ENCODE results near the gene MYBBP1A.
"Not testable (repeated sequence)": the region's sequence is repeated elsewhere in the genome, so short reads cannot be mapped to it uniquely, and the experiment has no call there.

MYBBP1A gene, protein sequence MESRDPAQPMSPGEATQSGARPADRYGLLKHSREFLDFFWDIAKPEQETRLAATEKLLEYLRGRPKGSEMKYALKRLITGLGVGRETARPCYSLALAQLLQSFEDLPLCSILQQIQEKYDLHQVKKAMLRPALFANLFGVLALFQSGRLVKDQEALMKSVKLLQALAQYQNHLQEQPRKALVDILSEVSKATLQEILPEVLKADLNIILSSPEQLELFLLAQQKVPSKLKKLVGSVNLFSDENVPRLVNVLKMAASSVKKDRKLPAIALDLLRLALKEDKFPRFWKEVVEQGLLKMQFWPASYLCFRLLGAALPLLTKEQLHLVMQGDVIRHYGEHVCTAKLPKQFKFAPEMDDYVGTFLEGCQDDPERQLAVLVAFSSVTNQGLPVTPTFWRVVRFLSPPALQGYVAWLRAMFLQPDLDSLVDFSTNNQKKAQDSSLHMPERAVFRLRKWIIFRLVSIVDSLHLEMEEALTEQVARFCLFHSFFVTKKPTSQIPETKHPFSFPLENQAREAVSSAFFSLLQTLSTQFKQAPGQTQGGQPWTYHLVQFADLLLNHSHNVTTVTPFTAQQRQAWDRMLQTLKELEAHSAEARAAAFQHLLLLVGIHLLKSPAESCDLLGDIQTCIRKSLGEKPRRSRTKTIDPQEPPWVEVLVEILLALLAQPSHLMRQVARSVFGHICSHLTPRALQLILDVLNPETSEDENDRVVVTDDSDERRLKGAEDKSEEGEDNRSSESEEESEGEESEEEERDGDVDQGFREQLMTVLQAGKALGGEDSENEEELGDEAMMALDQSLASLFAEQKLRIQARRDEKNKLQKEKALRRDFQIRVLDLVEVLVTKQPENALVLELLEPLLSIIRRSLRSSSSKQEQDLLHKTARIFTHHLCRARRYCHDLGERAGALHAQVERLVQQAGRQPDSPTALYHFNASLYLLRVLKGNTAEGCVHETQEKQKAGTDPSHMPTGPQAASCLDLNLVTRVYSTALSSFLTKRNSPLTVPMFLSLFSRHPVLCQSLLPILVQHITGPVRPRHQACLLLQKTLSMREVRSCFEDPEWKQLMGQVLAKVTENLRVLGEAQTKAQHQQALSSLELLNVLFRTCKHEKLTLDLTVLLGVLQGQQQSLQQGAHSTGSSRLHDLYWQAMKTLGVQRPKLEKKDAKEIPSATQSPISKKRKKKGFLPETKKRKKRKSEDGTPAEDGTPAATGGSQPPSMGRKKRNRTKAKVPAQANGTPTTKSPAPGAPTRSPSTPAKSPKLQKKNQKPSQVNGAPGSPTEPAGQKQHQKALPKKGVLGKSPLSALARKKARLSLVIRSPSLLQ (N-terminal part only)

DNA sequence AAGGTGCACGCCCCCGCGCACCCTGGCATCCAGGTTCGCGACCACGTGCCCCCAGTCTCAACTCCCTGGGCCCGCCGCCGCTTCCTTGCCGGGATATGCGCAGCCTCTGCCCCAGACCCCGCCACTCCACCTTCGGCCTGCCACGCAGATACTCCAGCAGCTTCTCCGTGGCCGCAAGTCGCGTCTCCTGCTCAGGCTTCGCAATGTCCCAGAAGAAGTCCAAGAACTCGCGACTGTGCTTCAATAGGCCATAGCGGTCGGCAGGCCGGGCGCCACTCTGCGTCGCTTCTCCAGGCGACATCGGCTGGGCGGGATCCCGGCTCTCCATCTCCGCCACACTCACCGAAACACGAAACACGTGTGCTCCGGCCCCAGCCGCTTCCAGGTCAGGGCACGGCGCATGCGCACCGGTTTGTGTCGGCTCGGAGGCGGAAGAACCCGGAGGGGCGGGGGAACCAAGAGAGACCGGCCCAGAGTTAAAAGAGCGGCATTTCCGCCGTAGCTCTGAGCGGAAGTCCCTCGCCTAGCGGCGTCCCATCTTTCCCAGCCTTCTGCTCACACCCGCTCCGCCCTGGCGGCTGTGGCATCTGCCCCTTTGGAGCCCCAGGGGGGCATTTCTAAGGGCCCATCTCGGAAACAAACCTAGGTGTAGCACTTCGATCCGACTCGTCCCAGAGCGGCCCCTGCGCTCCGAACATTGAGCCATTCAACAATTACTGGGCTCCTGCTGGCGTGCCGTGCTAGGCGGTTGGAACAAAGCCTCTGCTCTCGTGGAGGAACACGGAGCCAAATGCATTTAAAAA lies at the start of gene MYBBP1A:
Gene MYBBP1A, minus strand, starts transcription at position 388 of the 803 bp plus-strand sequence. Its CDS starts 60 bp downstream, at position 328.
- Histone ChIP-seq H3K4me1 (ENCODE audit: control insufficient read depth, insufficient read depth, low read length) (peaks cover 24% of the 10 kb centered on the region), H3K27me3 (ENCODE audit: control insufficient read depth in 1 of 2, insufficient read depth in 2 of 2, low read length in 2 of 2) (no peaks in the 10 kb centered on the region), H3K9me3 (ENCODE audit: control insufficient read depth in 2 of 2, low read length in 2 of 2) (no peaks in the 10 kb centered on the region), H3K27ac (ENCODE audit: low read length) (peak within 1 kb of the TSS; percentile 58), H3K4me3 (ENCODE audit: low read length in 2 of 2) (peak within 1 kb of the TSS; percentile 94 to 97), H3K36me3 (ENCODE audit: control insufficient read depth in 2 of 2, insufficient read depth in 2 of 2, low read length in 2 of 2) (peaks cover 12 to 22% of the 10 kb centered on the region in 2 donors), H3K9ac (ENCODE audit: low read length in 2 of 2) (peak within 1 kb of the TSS; percentile 79 to 92)

DNA sequence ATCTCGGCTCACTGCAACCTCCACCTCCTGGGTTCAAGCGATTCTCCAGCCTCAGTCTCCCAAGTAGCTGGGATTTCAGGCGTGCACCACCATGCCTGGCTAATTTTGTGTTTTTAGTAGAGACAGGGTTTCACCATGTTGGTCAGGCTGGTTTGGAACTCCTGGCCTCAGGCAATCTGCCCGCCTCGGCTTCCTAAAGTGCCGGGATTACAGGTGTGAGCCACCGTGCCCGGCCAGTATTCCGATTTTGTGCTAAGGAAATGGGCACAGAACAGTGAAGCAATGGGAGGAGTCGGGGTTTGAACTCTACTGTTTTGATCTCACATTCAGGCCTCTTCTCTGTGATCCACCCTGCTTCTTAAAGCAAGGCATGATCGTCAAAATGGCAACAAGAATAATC lies 49.6 kb upstream of the MYBBP1A start:
- not testable (repeated sequence) for H3K4me3 ChIP-seq (ENCODE audit: low read length in 2 of 2); H3K4me1 ChIP-seq (ENCODE audit: control insufficient read depth, insufficient read depth, low read length); H3K27me3 ChIP-seq (ENCODE audit: control insufficient read depth in 1 of 2, insufficient read depth in 2 of 2, low read length in 2 of 2); H3K27ac ChIP-seq (ENCODE audit: low read length); H3K9me3 ChIP-seq (ENCODE audit: control insufficient read depth in 2 of 2, low read length in 2 of 2); H3K9ac ChIP-seq (ENCODE audit: low read length in 2 of 2); H3K36me3 ChIP-seq (ENCODE audit: control insufficient read depth in 2 of 2, insufficient read depth in 2 of 2, low read length in 2 of 2)

DNA sequence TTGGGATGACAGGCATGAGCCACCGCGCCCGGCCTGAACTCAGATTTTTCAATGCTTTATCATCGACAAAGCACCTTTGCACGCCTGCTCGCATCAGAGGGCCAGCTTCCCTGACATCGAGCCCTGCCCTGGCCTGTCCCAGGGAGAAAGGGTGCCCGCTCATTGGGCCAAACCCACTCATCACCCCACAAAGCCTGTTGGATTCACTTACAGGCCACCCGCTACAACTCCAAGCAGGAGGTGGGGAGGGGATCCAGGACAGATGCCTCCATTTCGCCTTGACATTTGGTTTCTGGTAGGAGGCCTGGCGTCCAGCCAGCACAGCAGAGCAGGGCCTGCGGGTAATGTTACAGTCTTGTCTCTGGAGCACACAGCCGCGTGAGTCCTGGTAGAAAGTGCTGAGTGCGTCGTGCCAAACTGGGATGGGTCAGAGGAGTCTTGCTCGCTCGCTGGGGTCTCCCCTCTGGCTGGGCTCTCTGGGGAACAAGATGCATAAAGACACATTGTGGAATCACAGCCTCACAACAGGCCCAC lies 49.0 kb upstream of the MYBBP1A start:
- no peaks in the 10 kb centered on the region for H3K36me3 ChIP-seq (ENCODE audit: control insufficient read depth in 2 of 2, insufficient read depth in 2 of 2, low read length in 2 of 2)
- H3K27me3 ChIP-seq (ENCODE audit: control insufficient read depth in 1 of 2, insufficient read depth in 2 of 2, low read length in 2 of 2): peaks cover 0 to 5% of the 10 kb centered on the region in 2 donors
- H3K9ac ChIP-seq (ENCODE audit: low read length in 2 of 2): no peak overlapping the region
- H3K4me1 ChIP-seq (ENCODE audit: control insufficient read depth, insufficient read depth, low read length): peaks cover 10% of the 10 kb centered on the region
- no peak overlapping the region for H3K4me3 ChIP-seq (ENCODE audit: low read length in 2 of 2)
- H3K9me3 ChIP-seq (ENCODE audit: control insufficient read depth in 2 of 2, low read length in 2 of 2): no peaks in the 10 kb centered on the region
- H3K27ac ChIP-seq (ENCODE audit: low read length): no peak overlapping the region

DNA sequence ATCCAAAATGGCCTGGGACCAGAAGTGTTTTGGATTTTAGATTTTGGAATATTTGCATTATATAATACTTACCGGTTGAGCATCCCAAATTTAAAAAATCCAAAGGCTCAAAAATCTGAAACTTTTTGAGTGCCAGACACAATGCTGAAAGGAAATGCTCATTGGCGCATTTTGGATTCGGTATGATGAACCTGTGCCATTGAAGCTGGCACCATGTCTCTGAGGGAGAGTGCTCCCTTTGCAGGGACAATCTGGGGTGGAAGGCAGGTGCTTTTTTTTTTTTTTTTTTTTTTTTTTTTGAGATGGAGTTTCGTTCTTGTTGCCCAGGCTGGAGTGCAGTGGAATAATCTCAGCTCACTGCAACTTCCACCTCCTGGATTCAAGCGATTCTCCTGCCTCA lies 46.9 kb upstream of the MYBBP1A start:
- Histone ChIP-seq H3K36me3 (ENCODE audit: control insufficient read depth in 2 of 2, insufficient read depth in 2 of 2, low read length in 2 of 2) (no peaks in the 10 kb centered on the region), H3K27ac (ENCODE audit: low read length) (no peak overlapping the region), H3K9ac (ENCODE audit: low read length in 2 of 2) (no peak overlapping the region), H3K9me3 (ENCODE audit: control insufficient read depth in 2 of 2, low read length in 2 of 2) (no peaks in the 10 kb centered on the region), H3K4me1 (ENCODE audit: control insufficient read depth, insufficient read depth, low read length) (peaks cover 10% of the 10 kb centered on the region), H3K4me3 (ENCODE audit: low read length in 2 of 2) (no peak overlapping the region), H3K27me3 (ENCODE audit: control insufficient read depth in 1 of 2, insufficient read depth in 2 of 2, low read length in 2 of 2) (peaks cover 0 to 5% of the 10 kb centered on the region in 2 donors)

DNA sequence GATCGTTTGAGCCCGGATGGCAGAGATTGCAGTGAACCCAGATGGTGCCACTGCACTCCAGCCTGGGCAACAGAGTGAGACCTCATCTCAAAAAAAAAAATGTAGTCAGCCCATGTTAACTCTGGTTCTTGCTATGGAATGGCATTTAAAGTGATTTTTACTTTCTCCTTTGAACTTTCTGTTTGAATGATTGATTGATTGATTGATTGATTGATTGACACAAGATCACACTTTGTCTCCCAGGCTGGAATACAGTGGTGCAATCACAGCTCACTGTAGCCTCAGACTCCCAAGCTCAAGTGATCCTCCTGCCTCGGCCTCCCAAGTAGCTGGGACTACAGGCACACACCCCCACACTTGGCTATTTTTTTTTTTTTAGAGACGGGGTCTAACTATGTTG lies 46.1 kb upstream of the MYBBP1A start:
- Histone ChIP-seq H3K27ac (ENCODE audit: low read length) (no peak overlapping the region), H3K36me3 (ENCODE audit: control insufficient read depth in 2 of 2, insufficient read depth in 2 of 2, low read length in 2 of 2) (no peaks in the 10 kb centered on the region), H3K9ac (ENCODE audit: low read length in 2 of 2) (no peak overlapping the region), H3K4me3 (ENCODE audit: low read length in 2 of 2) (no peak overlapping the region), H3K4me1 (ENCODE audit: control insufficient read depth, insufficient read depth, low read length) (peaks cover 10% of the 10 kb centered on the region), H3K27me3 (ENCODE audit: control insufficient read depth in 1 of 2, insufficient read depth in 2 of 2, low read length in 2 of 2) (peaks cover 0 to 5% of the 10 kb centered on the region in 2 donors), H3K9me3 (ENCODE audit: control insufficient read depth in 2 of 2, low read length in 2 of 2) (no peaks in the 10 kb centered on the region)

DNA sequence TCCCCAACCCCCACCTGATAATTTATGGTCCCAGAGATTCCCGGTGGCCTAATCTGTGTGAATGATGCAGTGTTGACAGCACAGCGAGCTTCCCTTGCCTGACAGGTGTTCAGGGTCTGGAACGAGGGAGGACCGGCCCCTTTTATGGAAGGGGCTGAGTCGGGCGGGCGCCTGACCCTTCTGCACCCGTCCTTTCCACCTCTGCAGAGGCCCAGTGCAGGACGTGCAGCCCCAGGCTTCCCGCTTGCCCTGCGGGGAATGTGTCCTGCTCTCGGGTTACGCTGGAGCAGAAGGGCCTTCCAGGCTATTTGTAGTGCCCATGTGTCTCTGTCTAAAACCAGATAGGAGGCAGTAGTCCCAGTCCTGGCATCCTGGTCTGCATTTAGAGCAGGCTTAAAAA lies 45.4 kb upstream of the MYBBP1A start:
- H3K9ac ChIP-seq (ENCODE audit: low read length in 2 of 2): no peak overlapping the region
- H3K36me3 ChIP-seq (ENCODE audit: control insufficient read depth in 2 of 2, insufficient read depth in 2 of 2, low read length in 2 of 2): no peaks in the 10 kb centered on the region
- H3K9me3 ChIP-seq (ENCODE audit: control insufficient read depth in 2 of 2, low read length in 2 of 2): no peaks in the 10 kb centered on the region
- H3K4me1 ChIP-seq (ENCODE audit: control insufficient read depth, insufficient read depth, low read length): peaks cover 10% of the 10 kb centered on the region
- H3K4me3 ChIP-seq (ENCODE audit: low read length in 2 of 2): no peak overlapping the region
- peaks cover 0 to 5% of the 10 kb centered on the region in 2 donors for H3K27me3 ChIP-seq (ENCODE audit: control insufficient read depth in 1 of 2, insufficient read depth in 2 of 2, low read length in 2 of 2)
- no peak overlapping the region for H3K27ac ChIP-seq (ENCODE audit: low read length)

DNA sequence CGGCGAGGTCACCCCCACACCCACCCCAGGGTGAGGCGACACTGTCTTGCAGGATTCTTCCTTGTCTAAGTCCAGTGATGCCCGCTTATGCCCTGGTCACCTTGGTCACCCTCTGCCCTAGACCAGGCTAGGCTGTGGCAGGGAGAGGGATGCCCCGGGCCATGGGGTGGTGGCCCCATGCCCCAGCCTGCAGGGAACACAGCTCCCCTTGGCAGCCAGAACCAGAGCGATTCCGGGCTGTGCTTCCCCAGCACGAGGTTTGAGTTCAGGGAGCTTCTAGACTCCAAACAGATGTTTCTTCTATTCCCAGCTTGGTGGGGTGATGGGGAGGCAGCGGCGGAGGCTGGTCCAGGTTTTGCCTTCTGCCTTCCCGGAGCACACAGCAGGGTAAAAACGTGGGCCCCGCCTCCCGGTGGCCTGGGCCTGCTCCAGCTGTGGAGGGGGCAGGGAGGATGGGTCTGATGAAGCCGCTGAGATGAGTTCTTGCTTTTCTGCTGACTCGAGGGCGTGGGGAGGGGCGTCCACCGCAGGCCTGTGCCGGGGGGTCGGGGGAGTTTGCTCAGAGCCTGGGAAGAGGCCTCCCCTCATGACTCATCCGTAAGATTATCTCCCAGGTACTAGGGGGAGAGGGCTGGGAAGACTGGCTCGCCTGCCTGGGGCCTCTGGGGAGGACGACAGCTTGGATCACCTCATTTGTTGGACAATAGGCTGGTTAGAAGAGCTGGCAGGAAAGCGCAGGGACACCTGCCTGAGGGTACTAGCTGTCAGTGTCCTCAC lies 44.5 kb upstream of the MYBBP1A start:
- H3K36me3 ChIP-seq (ENCODE audit: control insufficient read depth in 2 of 2, insufficient read depth in 2 of 2, low read length in 2 of 2): no peaks in the 10 kb centered on the region
- no peaks in the 10 kb centered on the region for H3K9me3 ChIP-seq (ENCODE audit: control insufficient read depth in 2 of 2, low read length in 2 of 2)
- no peak overlapping the region for H3K4me3 ChIP-seq (ENCODE audit: low read length in 2 of 2)
- peaks cover 10% of the 10 kb centered on the region for H3K4me1 ChIP-seq (ENCODE audit: control insufficient read depth, insufficient read depth, low read length)
- no peak overlapping the region for H3K9ac ChIP-seq (ENCODE audit: low read length in 2 of 2)
- peaks cover 0 to 5% of the 10 kb centered on the region in 2 donors for H3K27me3 ChIP-seq (ENCODE audit: control insufficient read depth in 1 of 2, insufficient read depth in 2 of 2, low read length in 2 of 2)
- no peak overlapping the region for H3K27ac ChIP-seq (ENCODE audit: low read length)

DNA sequence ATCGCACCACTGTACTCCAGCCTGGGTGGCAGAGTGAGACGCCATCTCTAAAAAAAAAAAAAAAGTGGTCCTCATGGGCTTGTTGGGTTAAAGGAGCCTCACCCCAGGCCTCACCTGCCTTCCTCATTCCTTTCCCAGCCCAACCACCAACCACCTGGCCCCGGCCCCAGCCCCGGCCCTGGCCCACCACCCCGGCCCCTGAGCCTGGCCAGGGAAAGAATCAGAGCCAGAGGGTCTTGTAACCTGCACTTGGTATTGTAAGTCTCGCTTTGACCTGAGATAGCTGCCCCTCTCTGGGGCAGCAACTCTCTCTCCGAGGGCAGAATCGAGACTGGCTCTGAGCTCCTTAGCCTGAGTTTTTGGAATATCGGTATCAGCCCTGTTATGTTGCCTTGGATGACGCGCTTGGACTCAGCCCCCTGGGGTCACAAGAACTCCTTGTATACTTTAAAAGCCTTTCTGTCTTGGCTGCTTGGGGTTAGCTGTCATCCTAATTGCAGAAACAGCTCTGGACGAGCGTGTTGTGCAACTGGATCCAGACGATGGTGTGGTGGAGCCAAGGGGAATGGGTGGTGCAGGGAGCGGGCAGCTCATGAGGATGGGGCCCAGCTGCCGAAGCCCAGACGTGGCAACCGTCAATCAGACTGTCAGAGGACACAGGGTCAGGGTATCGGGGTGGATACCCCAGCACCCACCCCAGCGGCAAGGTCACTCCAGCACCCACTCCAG lies 43.8 kb upstream of the MYBBP1A start:
- Histone ChIP-seq H3K27ac (ENCODE audit: low read length) (no peak overlapping the region), H3K4me1 (ENCODE audit: control insufficient read depth, insufficient read depth, low read length) (peaks cover 6% of the 10 kb centered on the region), H3K9me3 (ENCODE audit: control insufficient read depth in 2 of 2, low read length in 2 of 2) (no peaks in the 10 kb centered on the region), H3K9ac (ENCODE audit: low read length in 2 of 2) (no peak overlapping the region), H3K4me3 (ENCODE audit: low read length in 2 of 2) (no peak overlapping the region), H3K27me3 (ENCODE audit: control insufficient read depth in 1 of 2, insufficient read depth in 2 of 2, low read length in 2 of 2) (peaks cover 0 to 5% of the 10 kb centered on the region in 2 donors), H3K36me3 (ENCODE audit: control insufficient read depth in 2 of 2, insufficient read depth in 2 of 2, low read length in 2 of 2) (no peaks in the 10 kb centered on the region)

DNA sequence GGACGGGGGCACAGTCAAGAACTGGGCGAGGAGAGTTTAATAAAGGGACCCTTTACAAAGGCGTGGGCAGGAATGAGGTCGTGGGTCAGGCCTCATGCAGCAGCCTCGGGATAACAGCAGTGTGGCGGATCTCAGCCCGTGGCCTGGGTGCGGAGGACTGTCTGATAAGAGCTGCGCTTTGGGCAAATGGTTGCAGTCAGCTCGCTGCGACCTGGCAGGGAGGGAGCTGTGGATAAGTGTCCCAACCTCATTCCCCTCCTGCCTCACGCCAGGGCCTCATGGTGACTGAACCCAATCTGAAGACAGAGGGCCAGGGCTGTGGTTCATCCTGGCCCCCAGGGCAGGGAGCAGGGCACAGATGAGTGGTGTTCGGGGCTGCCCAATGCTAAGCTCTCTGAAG lies 42.8 kb upstream of the MYBBP1A start:
- H3K27me3 ChIP-seq (ENCODE audit: control insufficient read depth in 1 of 2, insufficient read depth in 2 of 2, low read length in 2 of 2): peaks cover 0 to 5% of the 10 kb centered on the region in 2 donors
- H3K27ac ChIP-seq (ENCODE audit: low read length): no peak overlapping the region
- no peak overlapping the region for H3K9ac ChIP-seq (ENCODE audit: low read length in 2 of 2)
- peaks cover 6% of the 10 kb centered on the region for H3K4me1 ChIP-seq (ENCODE audit: control insufficient read depth, insufficient read depth, low read length)
- H3K9me3 ChIP-seq (ENCODE audit: control insufficient read depth in 2 of 2, low read length in 2 of 2): no peaks in the 10 kb centered on the region
- H3K4me3 ChIP-seq (ENCODE audit: low read length in 2 of 2): no peak overlapping the region
- H3K36me3 ChIP-seq (ENCODE audit: control insufficient read depth in 2 of 2, insufficient read depth in 2 of 2, low read length in 2 of 2): no peaks in the 10 kb centered on the region

Data from stomach smooth muscle (tissue), 2 donors.